WTC11 (cell line): ENCODE measurements around the gene MLLT1. TPM values are rescaled to one million over a fixed set of nuclear protein-coding genes. Genes with fewer than 3 reads are reported as not detected.

Experiments used
- ATAC-seq: fragments of 200-7000 bp; cut with Tn5 transposase; 2 replicates; pipeline ENCODE4 v1.10.0; 2021; ENCODE audit warnings: mild to moderate bottlenecking, moderate library complexity
- CTCF ChIA-PET: fragments of 300-600 bp; sonication (Branson Sonifier 250); formaldehyde crosslinking; loops from one replicate; lab custom pipeline; 2021; ENCODE audit warnings: antibody characterized with exemption; lab: Charles Lee
- POLR2A ChIA-PET: fragments of 350-600 bp; sonication (Branson Sonifier 250); formaldehyde crosslinking; loops from one replicate; lab custom pipeline; 2021; ENCODE audit warnings: antibody characterized with exemption; lab: Charles Lee
- DNase-seq: peaks from one replicate; pipeline ENCODE4 v3.0.0; 2021; ENCODE audit warnings: low spot score
- H3K27ac Mint-ChIP-seq: 2 replicates; pipeline ENCODE4 v1.8.0; 2021; ENCODE audit warnings: mixed read lengths
- H3K27me3 Mint-ChIP-seq: 2 replicates; pipeline ENCODE4 v1.8.0; 2021; ENCODE audit warnings: low read depth, mild to moderate bottlenecking, moderate library complexity, mixed read lengths
- H3K36me3 Mint-ChIP-seq: 2 replicates; pipeline ENCODE4 v1.8.0; 2021; ENCODE audit warnings: mixed read lengths
- H3K4me1 Mint-ChIP-seq: 2 replicates; pipeline ENCODE4 v1.8.0; 2022; ENCODE audit warnings: mixed read lengths
- H3K4me3 Mint-ChIP-seq: 2 replicates; pipeline ENCODE4 v1.8.0; 2021; ENCODE audit warnings: mild to moderate bottlenecking, moderate library complexity, mixed read lengths
- H3K9me3 Mint-ChIP-seq: 2 replicates; pipeline ENCODE4 v1.8.0; 2021; ENCODE audit warnings: mixed read lengths
- ARID4B ChIP-seq: sonication (generic); formaldehyde crosslinking; IDR thresholded peaks from 2 replicates; pipeline ENCODE4 v1.8.0; 2023; ENCODE audit warnings: missing genetic modification reagents, mild to moderate bottlenecking, borderline replicate concordance
- ETV6 ChIP-seq: sonication (generic); formaldehyde crosslinking; IDR thresholded peaks from 2 replicates; pipeline ENCODE4 v1.8.1; 2022; ENCODE audit warnings: mild to moderate bottlenecking, missing genetic modification reagents
- HMGA2 ChIP-seq: fragments of 250-450 bp; sonication (Bioruptor Pico); IDR thresholded peaks from 2 replicates; pipeline ENCODE4 v1.4.0; 2021; ENCODE audit warnings: mild to moderate bottlenecking, moderate library complexity
- HMGXB4 ChIP-seq: sonication (generic); formaldehyde crosslinking; IDR thresholded peaks from 2 replicates; pipeline ENCODE4 v1.8.1; 2023; ENCODE audit warnings: mild to moderate bottlenecking, moderate library complexity, missing genetic modification reagents
- KAT7 ChIP-seq: sonication (generic); formaldehyde crosslinking; IDR thresholded peaks from 2 replicates; pipeline ENCODE4 v1.8.1; 2023; ENCODE audit warnings: missing genetic modification reagents, mild to moderate bottlenecking, borderline replicate concordance
- NFYB ChIP-seq: sonication (generic); formaldehyde crosslinking; conservative IDR thresholded peaks from 2 replicates; pipeline ENCODE4 v1.8.0; 2022; ENCODE audit warnings: low read depth, missing genetic modification reagents
- NR2C2 ChIP-seq: sonication (generic); formaldehyde crosslinking; IDR thresholded peaks from 2 replicates; pipeline ENCODE4 v1.8.0; 2022; ENCODE audit warnings: mild to moderate bottlenecking, missing genetic modification reagents
- SMAD3 ChIP-seq: sonication (generic); formaldehyde crosslinking; IDR thresholded peaks from 2 replicates; pipeline ENCODE4 v1.8.0; 2022; ENCODE audit warnings: missing genetic modification reagents, mild to moderate bottlenecking, borderline replicate concordance
- SMAD4 ChIP-seq: sonication (generic); formaldehyde crosslinking; IDR thresholded peaks from 2 replicates; pipeline ENCODE4 v1.8.0; 2022; ENCODE audit warnings: mild to moderate bottlenecking, missing genetic modification reagents
- ZMAT4 ChIP-seq: fragments of 250-450 bp; sonication (Bioruptor Pico); IDR thresholded peaks from 2 replicates; pipeline ENCODE4 v1.9.0; 2021; ENCODE audit warnings: mild to moderate bottlenecking
- ZNF219 ChIP-seq: sonication (generic); formaldehyde crosslinking; IDR thresholded peaks from 2 replicates; pipeline ENCODE4 v1.8.0; 2023; ENCODE audit warnings: missing genetic modification reagents, mild to moderate bottlenecking, borderline replicate concordance
- ZNF532 ChIP-seq: fragments of 250-450 bp; sonication (Bioruptor Pico); IDR thresholded peaks from 2 replicates; pipeline ENCODE4 v1.9.0; 2021; ENCODE audit warnings: mild to moderate bottlenecking, borderline replicate concordance
- ZSCAN18 ChIP-seq: fragments of 250-450 bp; sonication (Bioruptor Pico); IDR thresholded peaks from 2 replicates; pipeline ENCODE4 v2.1.2; 2022; ENCODE audit warnings: mild to moderate bottlenecking, moderate library complexity
- total RNA-seq: library from RNA; stranded (reverse); gene quantifications from 3 replicates; pipeline ENCODE4 v1.2.3, GENCODE V29; 2021

MLLT1 gene
- total RNA-seq, 1 experiment from 2014 or later, result 58.2 TPM

- TF ChIP-seq ZMAT4, result no peak
Measured at GRCh38 chr19:6313398-6313969, 33.7 kb upstream of the MLLT1 start (continued).

GRCh38 chr19:6312018-6312417 lies 32.2 kb upstream of the MLLT1 start:
- Mint-ChIP-seq H3K27ac (no peak overlapping the region), H3K9me3 (peaks cover 29% of the 10 kb centered on the region), H3K27me3 (peaks cover 22% of the 10 kb centered on the region), H3K36me3 (peaks cover 8% of the 10 kb centered on the region), H3K4me3 (no peak overlapping the region), H3K4me1 (no peaks in the 10 kb centered on the region)
- POLR2A ChIA-PET, result no interaction called here
- DNase-seq (peak; percentile 17), ATAC-seq (no peak)
- TF ChIP-seq ZNF532 (CRISPR knock-in tag) (no peak), NR2C2 (CRISPR knock-in tag) (no peak), KAT7 (CRISPR knock-in tag) (no peak), ARID4B (CRISPR knock-in tag) (no peak), SMAD3 (no peak), ETV6 (CRISPR knock-in tag) (no peak), HMGA2 (no peak), ZNF219 (no peak), SMAD4 (CRISPR knock-in tag) (no peak), HMGXB4 (no peak)
- CTCF ChIA-PET, result interaction anchor here (1.3 to 1.4 kb wide), 3 partner anchors 29 to 287 kb away, joined by 3 to 7 read pairs (median 5); no protein-coding TSS in a partner anchor

GRCh38 chr19:6298413-6298812 lies 18.6 kb upstream of the MLLT1 start:
- no peaks in the 10 kb centered on the region for H3K4me1 Mint-ChIP-seq
- H3K36me3 Mint-ChIP-seq, result peaks cover 22% of the 10 kb centered on the region
- TF ChIP-seq NFYB (CRISPR knock-in tag) (no peak), ZSCAN18 (CRISPR knock-in tag) (no peak)
- TF ChIP-seq, all 79 proteins: peak for 0
- POLR2A ChIA-PET, result no interaction called here
- no peak for DNase-seq
- CTCF ChIA-PET, result interaction anchor here (0.6 to 2.1 kb wide), 4 partner anchors 38 to 391 kb away, joined by 3 to 8 read pairs (median 6); no protein-coding TSS in a partner anchor
- Mint-ChIP-seq H3K27ac (no peak overlapping the region), H3K4me3 (no peak overlapping the region), H3K9me3 (peaks cover 35% of the 10 kb centered on the region), H3K27me3 (peaks cover 20% of the 10 kb centered on the region)
- ATAC-seq, result no peak
